Epidermal melanocyte (primary cell): ENCODE results near the gene TRIM27.
"Not testable (repeated sequence)": the region's sequence is repeated elsewhere in the genome, so short reads cannot be mapped to it uniquely, and the experiment has no call there.

ENCODE experiments used
- DNase-seq: peaks from one replicate; pipeline ENCODE4 v3.0.0; 2011; ENCODE audit warnings: low spot score; ENCODE audit not compliant: insufficient read length

The TRIM27 gene

GRCh38 chr6:28896505-28897368 lies 27.0 kb downstream of the TRIM27 start:
- no peak for DNase-seq

GRCh38 chr6:28895131-28895812 lies 28.5 kb downstream of the TRIM27 start:
- DNase-seq: peak; percentile 94

DNA sequence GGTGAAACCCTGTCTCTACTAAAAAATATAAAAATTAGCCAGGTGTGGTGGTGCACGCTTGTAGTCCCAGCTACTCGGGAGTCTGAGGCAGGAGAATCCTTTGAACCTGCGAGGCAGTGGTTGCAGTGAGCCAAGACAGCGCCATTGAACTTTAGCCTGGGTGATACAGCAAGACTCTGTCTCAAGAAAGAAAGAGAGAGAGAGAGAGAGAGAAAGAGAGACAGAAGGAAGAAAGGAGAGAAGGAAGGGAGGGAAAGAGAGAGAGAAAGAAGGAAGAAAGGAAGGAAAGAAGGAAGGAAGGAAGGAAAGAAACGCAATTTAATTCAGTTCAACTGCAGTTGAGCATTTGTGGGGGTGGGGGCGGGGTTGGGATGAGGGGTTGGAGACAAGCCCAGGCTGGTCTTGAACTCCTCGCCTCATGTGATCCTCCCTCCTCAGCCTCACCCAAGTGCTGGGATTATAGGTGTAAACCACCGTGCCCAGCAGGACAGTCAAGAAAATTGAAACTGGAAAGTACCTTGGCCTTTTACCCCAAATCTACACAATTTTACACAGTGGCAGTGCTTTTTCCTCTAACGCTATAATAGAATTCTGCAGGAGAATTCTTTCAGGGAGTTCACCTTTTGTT lies 30.5 kb downstream of the TRIM27 start:
- no peak for DNase-seq

DNA sequence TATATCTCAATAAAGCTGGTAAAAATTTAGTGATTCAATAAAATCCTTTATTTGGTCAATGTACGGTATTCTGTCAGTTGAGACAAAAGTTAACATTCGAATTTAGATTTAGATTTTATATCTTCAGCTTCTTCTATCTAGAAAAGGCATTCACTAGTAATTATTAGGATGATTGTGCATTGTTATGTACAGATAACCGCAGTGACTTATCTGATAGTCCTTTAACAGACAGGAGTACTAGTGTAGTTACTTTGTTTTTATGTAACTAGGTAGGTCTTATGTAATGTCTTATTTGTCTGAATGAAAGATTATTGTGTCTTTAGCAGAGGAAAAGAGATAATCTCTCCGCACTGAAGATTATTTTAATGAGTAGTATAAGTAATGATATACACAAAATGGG lies 31.3 kb downstream of the TRIM27 start:
- DNase-seq: no peak

DNA sequence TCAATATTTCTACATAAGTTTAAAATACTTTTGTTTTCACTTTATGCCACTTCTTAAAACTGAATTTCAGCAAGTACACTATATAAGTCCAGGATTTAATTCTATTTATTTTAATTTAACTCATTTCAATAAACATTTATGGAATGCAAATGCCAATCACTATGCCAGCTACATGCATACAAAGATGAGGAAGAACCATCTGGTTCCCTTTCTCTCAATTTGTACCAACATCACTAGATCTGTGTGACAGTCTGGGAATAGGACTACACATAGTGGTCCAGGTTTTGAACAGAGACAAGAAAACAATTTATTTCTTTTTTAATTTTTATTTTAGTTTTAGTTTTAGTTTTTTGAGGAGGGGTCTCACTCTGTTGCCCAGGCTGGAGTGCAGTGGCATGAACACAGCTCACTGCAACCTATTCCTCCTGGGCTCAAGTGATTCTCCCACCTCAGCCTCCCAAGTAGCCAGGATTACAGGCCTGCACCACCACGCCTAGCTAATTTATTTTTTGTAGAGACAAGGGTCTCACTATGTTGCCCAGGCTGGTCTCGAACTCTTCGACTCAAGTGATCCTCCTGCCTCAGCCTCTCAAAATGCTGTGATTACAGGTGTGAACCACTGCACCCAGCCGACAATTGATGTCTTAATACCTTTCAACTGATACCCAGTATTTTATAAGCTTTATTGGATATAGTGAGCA lies 35.8 kb downstream of the TRIM27 start:
- no peak for DNase-seq

DNA sequence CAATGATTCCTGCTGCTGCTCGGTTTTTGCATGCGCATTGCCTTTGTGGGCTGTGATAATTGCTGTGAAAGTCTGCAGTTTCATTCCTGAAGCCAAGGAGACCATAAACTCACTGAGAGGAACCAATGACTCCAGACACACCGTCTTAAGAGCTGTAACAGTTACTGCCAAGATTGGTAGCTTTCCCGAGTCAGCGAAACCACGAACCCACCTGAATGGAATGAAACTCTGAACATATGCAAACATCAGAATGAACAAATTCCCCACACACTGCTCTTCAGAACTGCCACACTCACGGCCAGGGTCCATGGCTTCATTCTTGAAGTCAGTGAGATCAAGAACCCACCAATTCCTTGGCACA lies 37.7 kb downstream of the TRIM27 start:
- no peak for DNase-seq

DNA sequence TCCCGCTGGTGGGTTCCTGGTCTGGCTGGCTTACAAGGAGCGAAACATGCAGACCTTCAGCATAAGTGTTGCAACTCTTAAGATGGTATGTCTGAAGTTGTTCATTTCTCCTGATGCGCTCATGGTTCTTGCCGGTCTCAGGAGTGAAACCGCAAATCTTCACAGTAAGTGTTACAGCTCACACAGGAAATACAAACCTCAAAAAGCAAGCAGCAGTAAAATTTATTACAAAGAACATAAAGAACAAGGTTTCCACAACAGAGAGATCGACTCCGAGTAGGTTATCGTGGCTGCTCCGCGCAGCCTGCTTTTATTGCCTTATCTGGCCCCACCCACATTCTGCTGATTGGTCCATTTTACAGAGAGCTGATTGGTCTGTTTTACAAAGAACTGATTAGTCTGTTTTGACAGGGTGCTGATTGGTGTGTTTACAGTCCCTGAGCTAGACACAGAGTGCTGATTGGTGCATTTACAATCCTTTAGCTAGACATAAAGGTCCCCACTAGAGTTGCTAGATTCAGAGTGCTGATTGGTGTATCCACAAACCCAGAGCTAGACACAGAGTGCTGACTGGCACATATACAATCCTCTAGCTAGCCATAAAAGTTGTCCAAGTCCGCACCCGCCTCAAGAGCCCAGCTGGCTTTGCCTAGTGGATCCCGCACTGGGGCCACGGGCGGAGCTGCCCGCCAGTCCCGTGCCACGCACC lies 39.2 kb downstream of the TRIM27 start:
- DNase-seq: no peak

DNA sequence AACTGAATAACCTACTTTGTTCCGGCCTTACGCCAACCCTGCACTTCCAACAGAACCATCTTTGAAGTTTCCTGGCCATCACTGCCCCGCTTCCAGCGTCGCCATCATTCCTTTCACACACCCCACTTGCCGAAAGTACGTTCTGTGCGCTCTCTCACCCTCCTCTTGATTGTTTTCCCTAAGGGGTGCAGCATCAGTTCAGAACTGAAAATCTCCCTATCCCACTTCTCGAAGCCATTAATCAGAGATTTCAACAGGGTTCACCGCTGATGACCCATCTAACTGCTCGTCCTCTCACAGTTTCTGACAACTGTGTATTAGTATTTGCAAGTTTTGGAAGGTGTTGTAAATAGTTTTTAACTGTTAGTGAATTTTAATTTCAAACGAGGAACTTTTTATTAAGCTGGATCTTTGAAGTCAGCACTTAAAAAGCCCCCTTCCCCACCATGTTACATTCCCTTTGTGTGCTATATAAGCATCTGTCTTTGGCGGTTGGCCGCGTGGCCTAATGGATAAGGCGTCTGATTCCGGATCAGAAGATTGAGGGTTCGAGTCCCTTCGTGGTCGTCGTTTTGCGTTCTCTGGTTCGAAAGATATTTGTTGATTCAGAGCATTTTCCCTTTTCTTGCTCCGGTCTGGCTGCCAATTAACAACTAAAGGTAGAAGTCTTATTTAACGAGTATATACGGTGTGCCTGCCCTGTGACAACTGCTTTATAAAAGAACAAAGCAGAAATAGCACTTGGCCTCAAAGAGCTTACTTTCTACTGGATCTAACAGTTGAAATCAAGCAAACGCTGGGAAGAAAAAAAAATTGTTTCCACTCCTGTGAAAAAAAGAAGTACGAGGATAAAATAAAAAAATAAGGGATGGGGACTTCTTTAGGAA lies 42.6 kb downstream of the TRIM27 start:
- peak; percentile 47 for DNase-seq

DNA sequence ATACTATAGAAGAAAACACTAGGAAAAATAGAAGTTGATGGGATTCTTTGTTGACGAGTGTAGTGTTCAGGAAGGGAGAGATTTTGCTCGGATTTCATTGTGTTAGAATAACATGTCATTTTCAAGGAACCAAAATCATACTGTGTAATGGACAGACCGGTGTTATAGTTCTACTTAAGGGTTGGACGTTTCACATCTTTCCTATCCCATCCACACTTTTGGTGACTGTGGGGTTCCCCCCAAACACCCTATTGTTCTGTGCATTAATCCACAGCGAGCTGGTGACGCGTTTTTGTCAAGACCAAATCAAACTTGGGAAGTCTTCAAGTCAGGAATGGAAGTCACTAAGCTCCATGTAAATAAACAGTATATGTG lies 43.3 kb downstream of the TRIM27 start:
- no peak for DNase-seq

DNA sequence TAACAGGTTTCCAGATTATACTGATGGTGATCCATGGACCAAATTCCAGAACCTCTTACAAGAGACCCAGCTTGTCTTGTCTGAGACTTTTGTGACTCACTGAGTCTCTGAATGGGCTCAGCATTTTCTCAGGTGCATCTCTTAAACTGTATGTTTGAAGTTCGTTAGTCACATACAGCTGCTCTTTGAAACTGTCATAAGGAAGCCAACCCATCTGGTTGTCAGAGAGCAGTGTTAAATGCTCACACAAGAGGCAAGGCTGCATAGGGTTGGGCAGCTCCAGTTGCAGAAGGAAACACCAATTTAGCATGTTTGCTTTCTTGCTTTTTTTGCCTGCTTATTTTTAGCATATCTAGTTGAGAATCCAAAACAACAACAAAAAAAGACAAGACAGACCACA lies 47.1 kb downstream of the TRIM27 start:
- no peak for DNase-seq

GRCh38 chr6:28875191-28875747 lies 48.5 kb downstream of the TRIM27 start:
- no peak for DNase-seq

GRCh38 chr6:28872157-28872817 lies 51.5 kb downstream of the TRIM27 start:
- DNase-seq: not testable (repeated sequence)

- no peak for DNase-seq
These were observed 52.2 kb downstream of the TRIM27 start for GRCh38 chr6:28871335-28872156.

DNA sequence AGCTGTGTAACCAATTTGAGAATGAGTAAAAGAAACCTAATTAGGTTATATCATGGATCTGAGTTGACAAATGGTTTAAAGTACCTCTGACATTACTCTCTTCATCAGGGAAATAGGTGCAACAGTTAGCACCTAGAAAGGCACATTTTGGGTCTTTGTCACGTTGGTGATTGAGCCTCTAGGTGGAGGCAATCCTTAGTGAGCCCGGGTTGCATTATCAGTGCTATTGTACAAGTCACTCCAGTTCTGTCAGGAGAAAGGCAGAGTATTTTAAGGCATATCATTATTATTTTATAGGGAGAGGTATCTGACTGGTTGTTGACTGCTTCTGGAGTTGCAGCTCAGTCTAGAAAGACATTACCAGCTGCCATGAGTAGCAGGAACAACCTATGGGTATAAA lies 54.9 kb downstream of the TRIM27 start:
- no peak for DNase-seq

GRCh38 chr6:28867086-28867409 lies 56.7 kb downstream of the TRIM27 start:
- no peak for DNase-seq

DNA sequence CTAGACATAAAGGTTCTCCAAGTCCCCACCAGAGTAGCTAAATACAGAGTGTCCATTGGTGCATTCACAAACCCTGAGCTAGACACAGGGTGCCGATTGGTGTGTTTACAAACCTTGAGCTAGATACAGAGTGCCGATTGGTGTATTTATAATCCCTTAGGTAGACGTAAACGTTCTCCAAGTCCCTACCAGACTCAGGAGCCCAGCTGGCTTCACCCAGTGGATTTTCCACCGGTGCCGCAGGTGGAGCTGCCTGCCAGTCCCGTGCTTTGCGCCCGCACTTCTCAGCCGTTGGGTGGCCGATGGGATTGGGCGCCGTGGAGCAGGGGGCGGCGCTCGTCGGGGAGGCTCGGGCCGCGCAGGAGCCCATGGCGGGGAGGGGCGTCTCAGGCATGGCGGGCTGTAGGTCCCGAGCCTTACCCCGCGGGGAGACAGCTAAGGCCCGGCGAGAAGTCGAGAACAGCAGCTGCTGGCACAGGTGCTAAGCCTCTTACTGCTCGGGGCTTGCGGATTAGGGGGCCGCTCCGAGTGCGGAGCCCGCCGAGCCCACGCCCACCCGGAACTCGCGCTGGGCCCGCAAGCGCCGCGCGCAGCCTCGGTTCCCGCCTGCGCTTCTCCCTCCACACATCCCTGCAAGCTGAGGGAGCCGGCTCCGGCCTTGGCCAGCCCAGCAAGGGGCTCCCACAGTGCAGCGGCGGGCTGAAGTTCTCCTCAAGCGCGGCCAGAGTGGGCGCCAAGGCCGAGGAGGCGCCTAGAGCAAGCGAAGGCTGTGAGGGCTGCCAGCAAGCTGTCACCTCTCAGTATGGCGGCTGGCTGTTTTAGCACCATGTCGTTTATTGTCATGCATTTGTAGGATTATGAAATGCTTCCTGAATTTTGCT lies 57.3 kb downstream of the TRIM27 start:
- DNase-seq: not testable (repeated sequence)

DNA sequence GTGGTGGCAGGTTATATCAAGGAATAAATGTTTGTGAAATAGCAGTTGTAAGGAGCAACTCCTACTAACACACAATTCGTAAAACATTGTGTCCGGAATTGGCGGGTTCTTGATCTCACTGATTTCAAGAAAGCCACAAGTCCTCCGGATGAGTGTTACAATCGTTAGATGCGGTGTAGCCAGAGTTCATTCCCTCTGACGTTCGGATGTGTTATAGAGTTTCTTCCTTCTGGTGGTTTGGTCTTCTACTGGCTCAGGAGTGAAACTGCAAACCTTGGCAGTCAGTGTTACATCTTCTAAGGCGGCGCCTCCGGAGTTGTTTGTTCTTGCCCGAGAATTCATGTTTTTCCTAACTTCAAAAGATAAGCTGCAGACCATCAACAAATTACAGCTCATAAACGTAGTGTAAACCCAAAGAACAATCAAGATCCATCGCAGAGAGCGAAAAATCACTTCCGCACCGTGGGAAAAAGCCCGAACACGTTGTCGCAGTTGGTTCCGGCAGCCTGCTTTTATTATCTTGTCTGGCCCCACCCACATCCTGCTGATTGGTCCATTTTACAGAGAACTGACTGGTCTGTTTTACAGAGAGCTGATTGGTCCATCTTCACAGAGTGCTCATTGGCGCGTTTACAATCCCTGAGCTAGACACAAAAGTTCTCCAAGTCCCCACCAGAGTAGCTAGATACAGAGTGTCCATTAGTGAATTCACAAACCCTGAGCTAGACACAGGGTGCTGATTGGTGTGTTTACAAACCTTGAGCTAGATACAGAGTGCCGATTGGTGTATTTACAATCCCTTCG lies 58.2 kb downstream of the TRIM27 start:
- DNase-seq: no peak
